OCI-LY7 (cell line): Measurements from ENCODE around the gene SPRR2B. TPM values are rescaled to one million over a fixed set of nuclear protein-coding genes. Genes with fewer than 3 reads are reported as not detected.
A peak's percentile ranks its signal among the peaks of the same experiment; 100 is the strongest.
"Not testable (repeated sequence)": the region's sequence is repeated elsewhere in the genome, so short reads cannot be mapped to it uniquely, and the experiment has no call there.

ENCODE experiments used
- BruUV-seq: library from RNA; stranded (reverse); fragments of 400-500 nt; replicated peaks from 2 replicates; lab custom pipeline; 2021; lab: Mats Ljungman, UMichigan
- CTCF ChIA-PET: fragments of 300-600 bp; sonication (Branson Sonifier 250); formaldehyde crosslinking; loops from one replicate; lab custom pipeline; 2022; ENCODE audit warnings: antibody characterized with exemption; ENCODE audit not compliant: unreplicated experiment; lab: Charles Lee
- POLR2A ChIA-PET: fragments of 300-600 bp; sonication (Branson Sonifier 250); formaldehyde crosslinking; loops from one replicate; lab custom pipeline; 2022; ENCODE audit warnings: antibody characterized with exemption; lab: Charles Lee
- DNase-seq: peaks from one replicate; pipeline ENCODE4 v3.0.0-alpha.2; 2015; ENCODE audit warnings: low spot score
- H2AFZ ChIP-seq: fragments of 200-600 bp; sonication (generic), shearing (Covaris generic); 2 replicates; pipeline ENCODE4 v1.6.1; 2014; ENCODE audit warnings: mild to moderate bottlenecking, antibody characterized with exemption, low read length, moderate library complexity
- H3K27ac ChIP-seq: fragments of 200-600 bp; sonication (generic); 2 replicates; pipeline ENCODE4 v1.5.1; 2014; ENCODE audit warnings: mixed run types, low read depth, mild to moderate bottlenecking, moderate library complexity, low read length, inconsistent platforms; ENCODE audit not compliant: poor library complexity, severe bottlenecking
- H3K36me3 ChIP-seq: fragments of 200-600 bp; sonication (generic); 2 replicates; pipeline ENCODE4 v1.6.1; 2014; ENCODE audit warnings: mild to moderate bottlenecking, antibody characterized with exemption, low read length, moderate library complexity, mixed read lengths; ENCODE audit not compliant: insufficient read depth
- H3K4me1 ChIP-seq: fragments of 200-600 bp; sonication (generic); 2 replicates; pipeline ENCODE4 v1.5.1; 2014; ENCODE audit warnings: mild to moderate bottlenecking, low read length; ENCODE audit not compliant: insufficient read depth, poor library complexity, severe bottlenecking
- H3K4me2 ChIP-seq: fragments of 200-600 bp; sonication (generic); 2 replicates; pipeline ENCODE4 v1.6.1; 2014; ENCODE audit warnings: mild to moderate bottlenecking, low read length
- H3K4me3 ChIP-seq: fragments of 200-600 bp; sonication (generic); 2 replicates; pipeline ENCODE4 v1.5.1; 2014; ENCODE audit warnings: mild to moderate bottlenecking, low read depth, low read length; ENCODE audit not compliant: poor library complexity, severe bottlenecking
- H3K79me2 ChIP-seq: fragments of 200-600 bp; sonication (generic); 2 replicates; pipeline ENCODE4 v1.6.1; 2016; ENCODE audit warnings: low read depth, mild to moderate bottlenecking, low read length, moderate library complexity, mixed read lengths; ENCODE audit not compliant: insufficient read depth
- H3K9me2 ChIP-seq: fragments of 200-600 bp; sonication (generic); 2 replicates; pipeline ENCODE4 v1.6.1; 2016; ENCODE audit warnings: mild to moderate bottlenecking, low read length, mixed read lengths; ENCODE audit not compliant: insufficient read depth
- H3K9me3 ChIP-seq: fragments of 200-600 bp; sonication (generic); 2 replicates; pipeline ENCODE4 v1.6.1; 2014; ENCODE audit warnings: mild to moderate bottlenecking, mixed run types, low read length, mixed read lengths
- H4K20me1 ChIP-seq: fragments of 200-600 bp; sonication (generic); 2 replicates; pipeline ENCODE4 v1.6.1; 2014; ENCODE audit warnings: mild to moderate bottlenecking, antibody characterized with exemption, low read length, moderate library complexity, mixed read lengths; ENCODE audit not compliant: insufficient read depth
- EZH2phosphoT487 ChIP-seq: fragments of 200-600 bp; sonication (generic); IDR thresholded peaks from 2 replicates; pipeline ENCODE4 v1.6.1; 2018; ENCODE audit warnings: low read depth, borderline replicate concordance, mild to moderate bottlenecking, mixed run types, antibody characterized with exemption, low read length, moderate library complexity, mixed read lengths
- intact Hi-C: fragments of 100-400 bp; cut with micrococcal nuclease; formaldehyde crosslinking; loops from one replicate; pipeline ENCODE4 v1.10.0; 2022; ENCODE audit not compliant: unreplicated experiment
- total RNA-seq, 2 experiments: library from RNA; depleted of rRNA in 1 of 2; stranded (reverse); fragments of >200 nt in 1 of 2; shearing (Covaris generic) in 1 of 2; gene quantifications; 2 replicates each; pipeline ENCODE4 v1.2.3, GENCODE V29; 2014 to 2022
- TF ChIP-seq, protein P1 (sequence below): fragments of 200-600 bp; sonication (generic); conservative IDR thresholded peaks from 2 replicates; pipeline ENCODE4 v1.5.1; 2014; ENCODE audit warnings: mild to moderate bottlenecking, antibody characterized with exemption, low read length, moderate library complexity, mixed read lengths

Gene SPRR2B
- total RNA-seq, 2 experiments from 2014 or later = not detected

DNA sequence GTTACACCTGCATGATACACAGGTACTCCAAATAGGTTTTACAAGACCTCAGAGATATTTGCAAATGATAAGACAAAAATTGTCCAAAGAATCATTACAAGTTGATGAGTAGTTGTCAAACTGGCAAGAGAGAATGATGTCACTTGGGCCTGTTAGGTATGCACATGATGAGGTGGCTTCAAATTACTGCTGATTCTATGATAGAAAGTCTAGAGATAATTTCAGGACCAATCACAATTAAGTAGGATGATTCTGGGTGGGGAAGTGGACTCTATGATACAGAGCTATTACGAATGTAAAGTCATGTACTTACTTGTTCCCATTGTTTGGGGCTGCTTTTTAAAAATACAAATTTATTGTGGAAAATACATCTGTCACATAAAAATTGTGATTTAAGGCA lies 45.6 kb downstream of the SPRR2B start:
- no TSS peak for BruUV-seq
- Histone ChIP-seq H3K4me3 (no peak overlapping the region), H3K9me2 (no peaks in the 10 kb centered on the region), H3K9me3 (no peaks in the 10 kb centered on the region), H2AFZ (no peak overlapping the region), H4K20me1 (no peaks in the 10 kb centered on the region), H3K4me1 (no peaks in the 10 kb centered on the region), H3K4me2 (no peak overlapping the region), H3K79me2 (no peaks in the 10 kb centered on the region), H3K36me3 (no peaks in the 10 kb centered on the region), H3K27ac (no peak overlapping the region)
- POLR2A ChIA-PET = no interaction called here
- TF ChIP-seq, protein P1, sequence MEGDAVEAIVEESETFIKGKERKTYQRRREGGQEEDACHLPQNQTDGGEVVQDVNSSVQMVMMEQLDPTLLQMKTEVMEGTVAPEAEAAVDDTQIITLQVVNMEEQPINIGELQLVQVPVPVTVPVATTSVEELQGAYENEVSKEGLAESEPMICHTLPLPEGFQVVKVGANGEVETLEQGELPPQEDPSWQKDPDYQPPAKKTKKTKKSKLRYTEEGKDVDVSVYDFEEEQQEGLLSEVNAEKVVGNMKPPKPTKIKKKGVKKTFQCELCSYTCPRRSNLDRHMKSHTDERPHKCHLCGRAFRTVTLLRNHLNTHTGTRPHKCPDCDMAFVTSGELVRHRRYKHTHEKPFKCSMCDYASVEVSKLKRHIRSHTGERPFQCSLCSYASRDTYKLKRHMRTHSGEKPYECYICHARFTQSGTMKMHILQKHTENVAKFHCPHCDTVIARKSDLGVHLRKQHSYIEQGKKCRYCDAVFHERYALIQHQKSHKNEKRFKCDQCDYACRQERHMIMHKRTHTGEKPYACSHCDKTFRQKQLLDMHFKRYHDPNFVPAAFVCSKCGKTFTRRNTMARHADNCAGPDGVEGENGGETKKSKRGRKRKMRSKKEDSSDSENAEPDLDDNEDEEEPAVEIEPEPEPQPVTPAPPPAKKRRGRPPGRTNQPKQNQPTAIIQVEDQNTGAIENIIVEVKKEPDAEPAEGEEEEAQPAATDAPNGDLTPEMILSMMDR = no peak
- TF ChIP-seq EZH2phosphoT487 = no peak
- intact Hi-C loops = no loop called here
- CTCF ChIA-PET = no interaction called here
- DNase-seq = no peak

DNA sequence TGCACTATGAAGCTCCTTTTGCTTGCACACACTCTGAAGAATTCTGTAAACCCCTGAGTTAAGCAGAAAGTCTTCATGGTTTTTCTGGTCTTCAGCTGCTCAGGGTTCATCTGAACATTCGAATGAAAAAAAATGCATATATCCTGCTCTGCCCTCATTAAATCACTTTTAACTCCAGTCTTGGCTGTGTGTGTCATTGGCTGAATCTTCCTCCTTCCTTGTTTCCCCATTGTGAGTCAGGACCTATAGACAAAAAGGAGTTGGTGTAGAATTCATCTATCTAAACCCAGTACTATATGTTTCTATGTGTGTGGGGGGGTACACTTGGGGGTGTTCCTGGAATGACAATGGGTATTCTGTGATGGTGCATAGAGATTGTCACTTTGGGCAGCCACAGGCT lies 47.0 kb downstream of the SPRR2B start:
- no TSS peak for BruUV-seq
- H3K9me2 ChIP-seq = no peaks in the 10 kb centered on the region
- H3K79me2 ChIP-seq = no peaks in the 10 kb centered on the region
- CTCF ChIA-PET = no interaction called here
- TF ChIP-seq EZH2phosphoT487 = no peak
- TF ChIP-seq, protein P1 = no peak
- POLR2A ChIA-PET = no interaction called here
- H3K36me3 ChIP-seq = no peaks in the 10 kb centered on the region
- no peaks in the 10 kb centered on the region for H3K9me3 ChIP-seq
- H3K4me2 ChIP-seq = no peak overlapping the region
- DNase-seq = no peak
- intact Hi-C loops = no loop called here
- H4K20me1 ChIP-seq = no peaks in the 10 kb centered on the region
- H3K4me1 ChIP-seq = no peaks in the 10 kb centered on the region
- H3K4me3 ChIP-seq = no peak overlapping the region
- H3K27ac ChIP-seq = no peak overlapping the region
- no peak overlapping the region for H2AFZ ChIP-seq

DNA sequence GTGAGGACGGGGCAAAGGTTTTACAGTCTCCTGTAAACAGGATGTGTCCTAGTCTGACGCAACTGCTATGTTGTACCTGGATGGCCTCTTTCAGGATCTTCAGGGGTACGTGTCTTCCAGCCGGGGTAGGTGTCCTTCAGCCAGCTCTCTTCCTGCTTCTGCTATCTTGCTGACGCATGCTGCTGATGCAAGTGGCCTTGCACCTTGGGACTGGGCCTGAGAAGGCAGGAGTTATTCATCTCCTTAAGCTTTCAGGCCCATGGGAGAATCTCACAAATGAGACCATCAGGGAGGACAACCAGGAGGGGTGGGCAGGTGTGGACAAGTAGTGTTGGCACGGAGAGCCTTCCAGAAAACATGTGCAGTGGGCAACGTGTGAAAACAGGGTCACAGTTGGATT lies 48.3 kb downstream of the SPRR2B start:
- BruUV-seq = no TSS peak
- no peak for TF ChIP-seq EZH2phosphoT487
- TF ChIP-seq, protein P1 = no peak
- DNase-seq = no peak
- H3K79me2 ChIP-seq = no peaks in the 10 kb centered on the region
- H2AFZ ChIP-seq = no peak overlapping the region
- H3K4me2 ChIP-seq = no peak overlapping the region
- no peaks in the 10 kb centered on the region for H4K20me1 ChIP-seq
- no peak overlapping the region for H3K27ac ChIP-seq
- H3K36me3 ChIP-seq = no peaks in the 10 kb centered on the region
- intact Hi-C loops = no loop called here
- H3K9me2 ChIP-seq = no peaks in the 10 kb centered on the region
- H3K4me3 ChIP-seq = no peak overlapping the region
- no peaks in the 10 kb centered on the region for H3K4me1 ChIP-seq
- no peaks in the 10 kb centered on the region for H3K9me3 ChIP-seq
- ChIA-PET CTCF (no interaction called here), POLR2A (interaction anchor here (0.6 kb wide), 1 partner anchor 65 kb away, joined by 3 read pairs; no protein-coding TSS in a partner anchor)

DNA sequence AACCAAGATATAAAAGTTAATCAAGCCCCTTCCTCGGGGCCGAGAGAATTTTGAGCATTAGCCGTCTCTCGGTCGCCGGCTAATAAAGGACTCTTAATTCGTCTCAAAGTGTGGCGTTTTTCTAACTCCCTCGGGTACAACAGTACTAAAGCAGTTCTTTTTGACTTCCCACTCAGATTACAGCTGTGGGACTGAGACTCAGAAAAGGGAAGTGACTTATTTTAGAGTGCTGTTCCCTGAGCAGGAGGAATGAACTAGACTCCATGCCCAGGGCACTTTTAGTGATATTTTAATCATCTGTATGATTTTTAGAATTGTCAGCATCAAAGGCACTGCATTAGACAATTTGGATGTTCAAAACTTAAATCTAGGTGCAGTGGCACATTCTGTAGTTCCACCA lies 49.1 kb downstream of the SPRR2B start:
- H3K9me2 ChIP-seq, H3K4me1 ChIP-seq, H3K4me3 ChIP-seq, H3K27ac ChIP-seq, H3K9me3 ChIP-seq, H4K20me1 ChIP-seq, H3K36me3 ChIP-seq, CTCF ChIA-PET, H3K4me2 ChIP-seq, BruUV-seq, H3K79me2 ChIP-seq, POLR2A ChIA-PET, intact Hi-C loops, H2AFZ ChIP-seq: not testable (repeated sequence)
- DNase-seq = peak; percentile 3

DNA sequence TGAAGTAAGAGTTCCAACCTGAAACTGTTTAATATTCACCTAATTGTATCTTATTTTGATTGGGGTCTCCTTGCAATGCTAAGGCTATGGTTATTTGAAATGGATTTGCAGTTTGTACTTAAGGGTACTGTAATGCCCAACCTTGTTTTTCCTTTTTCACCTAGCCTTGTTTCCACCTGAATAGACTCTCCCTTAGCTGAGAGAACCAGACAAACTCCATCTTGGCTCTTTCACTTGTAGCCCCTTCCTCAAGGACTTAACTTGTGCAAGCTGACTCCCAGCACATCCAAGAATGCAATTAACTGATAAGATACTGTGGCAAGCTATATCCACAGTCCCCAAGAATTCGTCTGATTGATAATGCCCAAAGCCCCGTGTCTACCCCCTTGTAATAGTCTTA lies 49.6 kb downstream of the SPRR2B start:
- BruUV-seq, H2AFZ ChIP-seq, intact Hi-C loops, CTCF ChIA-PET, H3K9me2 ChIP-seq, H3K4me2 ChIP-seq, H3K4me3 ChIP-seq, H3K9me3 ChIP-seq, POLR2A ChIA-PET, H3K4me1 ChIP-seq, H3K27ac ChIP-seq, H3K79me2 ChIP-seq, H3K36me3 ChIP-seq, DNase-seq, H4K20me1 ChIP-seq: not testable (repeated sequence)
